Fibroblast of skin of back (primary cell): ENCODE measurements around the gene KLK7. TPM values are rescaled to one million over a fixed set of nuclear protein-coding genes. Genes with fewer than 3 reads are reported as not detected.

Experiments used
- DNase-seq: peaks from one replicate; pipeline ENCODE4 v3.0.0-alpha.2; 2013
- polyA plus RNA-seq, 2 experiments: library from polyadenylated mRNA; unstranded; fragments of 120-200 nt; gene quantifications; one replicate each; pipeline ENCODE4 v1.2.1, GENCODE V29; 2013; ENCODE audit not compliant: insufficient read length in 2 of 2

Gene KLK7
- not detected for polyA plus RNA-seq (2013, experiment 1 of 2; ENCODE audit: insufficient read length)
- polyA plus RNA-seq (2013, experiment 2 of 2; ENCODE audit: insufficient read length), result not detected

GRCh38 chr19:50983625-50984292 is at the start of gene KLK7:
Gene KLK7, minus strand, starts transcription at chr19:50983917. Its CDS starts 1,518 bp downstream, at chr19:50982399.
- DNase-seq, result no peak

DNA sequence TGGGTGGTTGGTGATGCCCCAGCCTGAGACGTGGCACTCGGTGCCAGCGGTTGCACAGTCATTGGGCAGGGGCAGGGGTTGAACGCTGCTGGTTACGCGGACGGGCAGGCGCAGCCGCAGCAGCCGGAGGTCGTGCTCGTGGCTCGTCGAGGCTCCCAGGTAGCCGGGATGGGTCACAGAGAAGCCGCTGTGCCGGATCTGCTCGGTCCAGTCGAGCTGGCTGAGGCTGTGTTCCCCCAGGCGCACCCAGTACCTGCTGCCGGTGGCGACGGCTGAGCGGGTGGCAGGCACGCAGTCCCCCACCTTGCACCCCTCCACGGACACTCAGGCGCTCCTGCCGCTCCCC is 48.1 kb upstream of the KLK7 start:
- no peak for DNase-seq

DNA sequence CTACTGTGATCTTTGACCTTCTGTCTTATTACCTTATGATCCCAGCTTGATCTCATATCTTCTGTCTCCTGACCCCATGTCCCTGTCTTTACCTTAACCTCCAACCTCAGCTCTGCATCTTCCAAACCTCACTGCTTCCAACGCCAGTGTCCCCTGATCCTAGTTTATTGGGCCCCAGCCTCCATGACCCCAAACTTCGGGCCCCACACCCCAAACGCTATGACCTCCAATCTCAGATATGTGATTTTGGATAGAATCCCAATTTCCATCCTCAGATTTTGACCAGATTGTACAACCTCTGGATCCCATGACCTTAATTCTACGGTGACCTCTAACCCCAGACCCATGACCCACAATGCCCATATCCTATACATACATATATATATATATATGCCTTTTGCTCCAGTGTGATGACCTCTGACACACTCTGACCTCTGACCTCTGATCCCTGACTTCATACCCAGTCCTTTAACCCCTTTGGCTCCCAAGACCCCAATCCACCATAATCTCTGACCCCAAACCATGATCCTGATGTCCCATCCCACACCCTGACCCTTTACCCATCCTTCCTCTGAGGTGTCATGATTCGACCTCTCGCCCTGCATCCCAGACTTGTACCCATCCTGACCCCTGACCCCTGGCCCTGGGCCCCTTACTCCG is 47.6 kb upstream of the KLK7 start:
- DNase-seq, result no peak

DNA sequence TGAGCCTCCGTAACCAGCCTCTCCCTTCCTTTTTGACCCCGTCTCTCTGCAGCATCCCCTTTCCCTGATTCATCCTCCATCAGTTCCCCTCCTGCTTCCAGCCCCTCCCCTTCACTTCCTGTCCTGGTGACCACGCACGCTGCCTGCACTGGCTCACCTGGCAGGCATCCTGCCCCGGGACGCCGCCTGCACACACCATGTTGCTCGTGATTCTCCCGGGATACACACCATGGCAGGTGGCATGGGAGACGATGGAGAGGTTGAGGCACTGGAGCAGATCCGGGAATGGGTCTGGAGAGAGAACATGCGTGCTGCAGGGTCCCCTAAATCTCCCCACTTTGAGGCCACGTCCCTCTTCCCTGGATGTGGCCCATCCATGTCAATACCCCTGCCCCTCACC is 46.9 kb upstream of the KLK7 start:
- no peak for DNase-seq

DNA sequence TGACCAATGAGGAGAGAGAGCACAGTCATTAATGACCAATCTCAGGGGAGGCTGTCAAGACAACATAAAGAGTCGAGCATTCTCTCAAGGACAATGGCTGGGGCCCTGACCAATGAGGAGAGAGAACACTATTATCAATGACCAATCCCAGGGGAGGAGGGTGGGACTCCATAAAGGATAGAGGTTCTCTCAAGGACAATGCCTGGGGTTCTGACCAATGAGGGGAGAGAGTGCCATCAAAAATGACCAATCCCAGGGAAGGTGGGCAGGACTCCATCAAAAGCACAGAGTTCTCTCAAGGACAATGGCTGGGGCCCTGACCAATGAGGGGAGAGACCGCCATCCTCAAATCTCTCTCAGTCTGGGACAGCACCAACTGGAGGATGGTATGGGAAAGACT is 46.0 kb upstream of the KLK7 start:
- no peak for DNase-seq

GRCh38 chr19:51027873-51028272 is 44.2 kb upstream of the KLK7 start:
- DNase-seq, result no peak

- DNase-seq, result no peak
Measured at GRCh38 chr19:51027126-51027806, 43.5 kb upstream of the KLK7 start.

DNA sequence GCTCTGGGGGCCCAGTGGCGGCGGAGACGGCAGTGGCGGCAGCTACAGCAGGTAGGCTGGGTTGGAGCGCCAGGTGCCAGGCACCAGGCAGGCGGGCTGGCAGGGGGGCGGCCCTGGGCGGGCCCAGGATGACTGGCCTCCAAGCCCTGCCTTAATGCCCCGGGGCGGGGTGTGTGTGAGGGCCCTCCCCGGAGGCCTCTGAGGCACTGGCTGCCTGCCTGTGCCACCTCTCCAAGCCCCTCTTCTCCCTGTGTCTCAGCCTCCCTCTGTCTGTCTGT is 42.8 kb upstream of the KLK7 start, which contains the start of gene KLK11:
KLK11 (minus strand) TSS at position 63 of the 278 bp plus-strand sequence. CDS start 985 bp downstream, outside the sequence.
- DNase-seq, result no peak

GRCh38 chr19:51025809-51026553 is 42.3 kb upstream of the KLK7 start:
- DNase-seq, result no peak

GRCh38 chr19:51025401-51025800 is 41.7 kb upstream of the KLK7 start:
- DNase-seq, result no peak

GRCh38 chr19:51024924-51025323 is 41.2 kb upstream of the KLK7 start:
- no peak for DNase-seq

DNA sequence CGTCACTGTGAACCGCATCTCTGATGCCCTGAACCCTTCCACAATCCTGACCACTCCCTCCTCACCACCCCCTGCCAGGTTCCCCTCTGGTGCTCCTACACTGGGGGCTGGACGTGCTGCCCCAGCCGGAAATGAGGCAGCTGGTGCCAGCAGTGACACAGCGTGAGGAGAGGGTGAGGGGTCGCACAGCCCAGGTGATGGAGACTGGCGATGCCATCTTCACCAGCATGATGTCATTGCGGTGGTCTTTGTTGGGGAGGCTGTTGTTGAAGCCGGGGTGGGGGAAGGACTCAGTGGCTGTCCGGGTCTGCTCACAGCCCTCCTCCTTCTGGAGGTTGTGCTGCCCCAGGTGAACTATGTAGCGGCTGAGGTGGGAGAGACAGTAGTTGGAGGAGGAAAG is 40.2 kb upstream of the KLK7 start:
- DNase-seq, result no peak

DNA sequence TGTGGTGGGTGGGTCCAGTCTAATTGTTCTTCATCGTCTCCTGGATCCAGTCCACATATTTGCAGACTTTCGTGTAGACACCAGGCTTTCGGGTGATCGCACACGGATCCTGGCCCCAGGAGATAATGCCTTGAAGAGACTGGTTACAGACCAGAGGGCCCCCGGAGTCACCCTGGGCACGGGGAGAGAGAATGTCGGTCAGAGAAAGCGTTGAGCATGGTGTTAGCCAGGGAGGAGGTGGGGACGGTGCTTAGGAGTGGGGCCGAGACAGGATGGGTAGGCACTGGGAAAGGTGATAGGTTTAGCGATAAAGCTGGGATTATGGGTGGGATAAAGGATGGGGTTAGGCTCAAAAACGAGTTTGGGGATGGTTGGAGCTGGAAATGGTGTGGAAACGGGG is 38.8 kb upstream of the KLK7 start:
- DNase-seq, result no peak

DNA sequence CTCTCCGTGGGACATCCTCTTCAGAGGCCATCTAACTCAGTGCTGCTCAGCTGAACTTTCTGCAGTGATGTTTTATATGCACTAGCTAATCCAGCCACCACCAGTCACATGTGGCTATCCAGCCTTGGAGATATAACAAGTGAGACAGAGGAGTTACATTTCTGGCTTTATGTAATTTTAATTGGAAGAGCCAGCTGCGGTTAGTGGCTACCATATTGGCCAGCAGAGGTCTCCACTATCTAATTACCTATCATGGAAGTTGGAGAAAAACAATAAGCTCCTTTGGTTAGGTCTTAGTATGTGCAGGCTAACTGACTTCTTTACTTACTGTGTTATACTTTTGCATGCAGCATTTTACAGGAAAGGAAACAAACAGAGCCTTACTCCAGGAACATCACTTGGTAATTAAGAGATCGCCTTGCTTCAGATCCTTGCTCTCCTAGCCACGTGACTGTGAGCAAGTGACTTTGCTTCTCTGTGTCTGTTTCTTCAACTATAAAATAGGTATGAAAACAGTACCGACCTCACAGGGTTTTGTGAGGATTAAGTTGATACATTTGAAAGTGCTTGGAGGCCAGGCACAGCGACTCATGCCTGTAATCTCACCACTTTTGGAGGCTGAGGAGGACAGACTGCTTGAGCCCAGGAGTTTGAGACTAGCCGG is 37.4 kb upstream of the KLK7 start:
- peak; percentile 32 for DNase-seq

- no peak for DNase-seq
Measured at GRCh38 chr19:51019544-51019925, 35.8 kb upstream of the KLK7 start, which contains the start of gene KLK10. Gene KLK10, minus strand, starts transcription at chr19:51019709. Its CDS starts 579 bp downstream, at chr19:51019130.

GRCh38 chr19:51018745-51019543 is 35.2 kb upstream of the KLK7 start:
- DNase-seq, result no peak

- peak; percentile 15 for DNase-seq
Measured at GRCh38 chr19:51016798-51017683, 33.3 kb upstream of the KLK7 start.

DNA sequence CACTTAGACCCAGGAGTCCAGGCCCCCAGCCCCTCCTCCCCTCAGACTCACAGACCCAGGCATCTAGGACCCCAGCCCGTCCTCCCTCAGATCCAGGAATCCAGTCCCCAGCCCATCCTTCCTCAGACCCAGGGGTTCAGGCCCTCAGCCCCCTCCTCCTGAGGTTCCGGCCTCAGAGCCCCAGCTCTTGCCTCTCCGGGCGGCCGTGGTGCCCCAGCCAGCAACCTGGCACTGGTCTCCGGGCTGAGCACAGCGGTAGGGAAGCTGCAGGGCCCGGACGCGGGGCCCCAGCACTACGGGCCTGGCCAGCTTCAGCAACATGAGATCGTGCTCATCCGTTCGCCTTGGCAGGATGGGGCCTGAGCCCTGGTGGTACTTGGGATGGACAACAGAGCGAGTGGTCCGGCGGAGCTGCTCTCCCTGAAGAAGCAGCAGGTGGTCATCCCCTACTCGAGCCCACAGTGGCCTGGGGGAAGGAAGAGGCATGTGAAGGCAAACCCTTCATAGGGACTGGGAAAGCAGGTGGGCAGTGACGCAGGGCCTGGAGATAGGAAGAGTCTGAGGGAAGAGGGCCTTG is 32.1 kb upstream of the KLK7 start:
- DNase-seq, result no peak

- DNase-seq, result no peak
Measured at GRCh38 chr19:51014242-51014641, 30.5 kb upstream of the KLK7 start.

- DNase-seq, result no peak
Measured at GRCh38 chr19:51012661-51013190, 29.0 kb upstream of the KLK7 start.
